GM23338 (cell line): ENCODE measurements around the gene INTS14. TPM values are rescaled to one million over a fixed set of nuclear protein-coding genes. Genes with fewer than 3 reads are reported as not detected.

Experiments used
- ATAC-seq: fragments of 200-7000 bp; cut with Tn5 transposase; 3 replicates; pipeline ENCODE4 v1.9.1; 2020
- DNase-seq: peaks from one replicate; pipeline ENCODE4 v3.0.0-alpha.2; 2015; ENCODE audit warnings: low spot score
- H2AFZ ChIP-seq: fragments of 200-600 bp; sonication (generic); 2 replicates; pipeline ENCODE4 v1.8.0; 2016; ENCODE audit warnings: antibody characterized with exemption, mild to moderate bottlenecking, moderate library complexity
- H3F3A ChIP-seq: fragments of 200-600 bp; sonication (generic); replicated peaks from 2 replicates; pipeline ENCODE4 v1.8.0; 2017; ENCODE audit warnings: antibody characterized with exemption, mixed run types, low read depth
- H3K27ac ChIP-seq: fragments of 200-600 bp; sonication (generic); 2 replicates; pipeline ENCODE4 v1.6.1; 2016; ENCODE audit warnings: low read depth
- H3K27me3 ChIP-seq: fragments of 200-600 bp; sonication (generic); 2 replicates; pipeline ENCODE4 v1.8.0; 2016; ENCODE audit warnings: mild to moderate bottlenecking, mixed run types, moderate library complexity; ENCODE audit not compliant: insufficient read depth
- H3K36me3 ChIP-seq: fragments of 200-600 bp; sonication (generic); 2 replicates; pipeline ENCODE4 v1.8.0; 2016; ENCODE audit warnings: mild to moderate bottlenecking; ENCODE audit not compliant: insufficient read depth
- H3K4me1 ChIP-seq: fragments of 200-600 bp; sonication (generic); 2 replicates; pipeline ENCODE4 v1.8.0; 2016; ENCODE audit warnings: mild to moderate bottlenecking, moderate library complexity; ENCODE audit not compliant: insufficient read depth
- H3K4me2 ChIP-seq: fragments of 200-600 bp; sonication (generic); 2 replicates; pipeline ENCODE4 v1.7.1; 2017; ENCODE audit warnings: mixed run types
- H3K4me3 ChIP-seq: fragments of 200-600 bp; sonication (generic); 2 replicates; pipeline ENCODE4 v1.6.1; 2016; ENCODE audit warnings: mixed run types
- H3K79me2 ChIP-seq: fragments of 200-600 bp; sonication (generic); replicated peaks from 2 replicates; pipeline ENCODE4 v1.8.0; 2017; ENCODE audit warnings: mild to moderate bottlenecking; ENCODE audit not compliant: insufficient read depth
- H3K9me2 ChIP-seq: fragments of 200-600 bp; sonication (generic); 2 replicates; pipeline ENCODE4 v1.8.0; 2017; ENCODE audit not compliant: insufficient read depth
- H4K20me1 ChIP-seq: fragments of 200-600 bp; sonication (generic); replicated peaks from 2 replicates; pipeline ENCODE4 v1.8.0; 2017; ENCODE audit warnings: mild to moderate bottlenecking; ENCODE audit not compliant: insufficient read depth
- H3K27ac Mint-ChIP-seq: 2 replicates; pipeline ENCODE4 v1.8.0; 2020; ENCODE audit warnings: inconsistent platforms, mild to moderate bottlenecking, moderate library complexity, mixed read lengths
- H3K27me3 Mint-ChIP-seq: 3 replicates; pipeline ENCODE4 v1.8.0; 2022; ENCODE audit warnings: low read depth, mild to moderate bottlenecking, moderate library complexity, mixed read lengths, inconsistent platforms; ENCODE audit not compliant: insufficient read depth, poor library complexity
- H3K36me3 Mint-ChIP-seq: 3 replicates; pipeline ENCODE4 v1.8.0; 2021; ENCODE audit warnings: low read depth, mild to moderate bottlenecking, inconsistent platforms, moderate library complexity, mixed read lengths
- H3K4me1 Mint-ChIP-seq: 3 replicates; pipeline ENCODE4 v1.8.0; 2020; ENCODE audit warnings: mild to moderate bottlenecking, inconsistent platforms, mixed read lengths
- H3K4me3 Mint-ChIP-seq: 3 replicates; pipeline ENCODE4 v1.8.0; 2021; ENCODE audit warnings: moderate library complexity, mild to moderate bottlenecking, inconsistent platforms, mixed read lengths
- H3K9me3 Mint-ChIP-seq: 3 replicates; pipeline ENCODE4 v1.8.0; 2020; ENCODE audit warnings: moderate library complexity, mild to moderate bottlenecking, inconsistent platforms, mixed read lengths
- CREB1 ChIP-seq: fragments of 250-450 bp; sonication (Bioruptor Pico); IDR thresholded peaks from 2 replicates; pipeline ENCODE4 v1.5.0; 2020; ENCODE audit warnings: low read depth, mild to moderate bottlenecking, moderate library complexity
- CTCF ChIP-seq, 2 experiments: fragments of 200-600 bp in 1 of 2; sonication (generic) in 1 of 2; conservative IDR thresholded peaks; 2 replicates each; pipeline versions ENCODE4 v1.5.1 to v1.6.1; 2016 to 2017; ENCODE audit warnings: antibody characterized with exemption in 2 of 2, low read depth in 2 of 2, mild to moderate bottlenecking in 2 of 2, moderate library complexity in 1 of 2
- ETS1 ChIP-seq: IDR thresholded peaks from 2 replicates; pipeline ENCODE4 v1.6.1; 2016; ENCODE audit warnings: antibody characterized with exemption
- EZH2 ChIP-seq: fragments of 200-600 bp; sonication (generic); IDR thresholded peaks from one replicate; pipeline ENCODE4 v1.8.0; 2017; ENCODE audit warnings: antibody characterized with exemption, mild to moderate bottlenecking, low read depth; ENCODE audit not compliant: unreplicated experiment
- EZH2phosphoT487 ChIP-seq: fragments of 200-600 bp; sonication (generic); IDR thresholded peaks from one replicate; pipeline ENCODE4 v1.8.1; 2018; ENCODE audit warnings: antibody characterized with exemption; ENCODE audit not compliant: unreplicated experiment
- JUNB ChIP-seq: IDR thresholded peaks from one replicate; pipeline ENCODE4 v1.6.1; 2016; ENCODE audit warnings: antibody characterized with exemption; ENCODE audit not compliant: unreplicated experiment
- NANOG ChIP-seq: IDR thresholded peaks from 2 replicates; pipeline ENCODE4 v1.6.1; 2016; ENCODE audit warnings: antibody characterized with exemption, borderline replicate concordance
- POLR2AphosphoS5 ChIP-seq: IDR thresholded peaks from 2 replicates; pipeline ENCODE4 v1.6.1; 2016; ENCODE audit warnings: antibody characterized with exemption, low read depth
- STAT1 ChIP-seq: IDR thresholded peaks from one replicate; pipeline ENCODE4 v1.6.1; 2016; ENCODE audit warnings: antibody characterized with exemption; ENCODE audit not compliant: unreplicated experiment
- ZNF114 ChIP-seq: fragments of 250-450 bp; sonication (Bioruptor Pico); IDR thresholded peaks from 2 replicates; pipeline ENCODE4 v1.5.0; 2020; ENCODE audit warnings: mild to moderate bottlenecking, moderate library complexity
- ZNF331 ChIP-seq: fragments of 250-450 bp; sonication (Bioruptor Pico); IDR thresholded peaks from 2 replicates; pipeline ENCODE4 v1.5.0; 2020; ENCODE audit warnings: low read depth, mild to moderate bottlenecking, moderate library complexity
- polyA plus RNA-seq: library from polyadenylated mRNA; unstranded; fragments of >200 nt; fragmentation: Nextera tagmentation; extraction: Ambion mirVana; gene quantifications from 2 replicates; pipeline ENCODE4 v1.2.1, GENCODE V29; 2016
- total RNA-seq: library from RNA; depleted of rRNA; stranded (reverse); fragments of >200 nt; shearing (Covaris generic); gene quantifications from 2 replicates; pipeline ENCODE4 v1.2.3, GENCODE V29; 2014
- TF ChIP-seq, protein P1 (sequence below): fragments of 250-450 bp; sonication (Bioruptor Pico); IDR thresholded peaks from 2 replicates; pipeline ENCODE4 v1.5.0; 2020; ENCODE audit warnings: mild to moderate bottlenecking, moderate library complexity
- TF ChIP-seq, protein P2 (sequence below): IDR thresholded peaks from one replicate; pipeline ENCODE4 v1.6.1; 2018; ENCODE audit warnings: antibody characterized with exemption; ENCODE audit not compliant: unreplicated experiment

INTS14 gene
- total and polyA plus RNA-seq, 2 experiments from 2014 or later = 15.2 to 37.7 TPM

DNA sequence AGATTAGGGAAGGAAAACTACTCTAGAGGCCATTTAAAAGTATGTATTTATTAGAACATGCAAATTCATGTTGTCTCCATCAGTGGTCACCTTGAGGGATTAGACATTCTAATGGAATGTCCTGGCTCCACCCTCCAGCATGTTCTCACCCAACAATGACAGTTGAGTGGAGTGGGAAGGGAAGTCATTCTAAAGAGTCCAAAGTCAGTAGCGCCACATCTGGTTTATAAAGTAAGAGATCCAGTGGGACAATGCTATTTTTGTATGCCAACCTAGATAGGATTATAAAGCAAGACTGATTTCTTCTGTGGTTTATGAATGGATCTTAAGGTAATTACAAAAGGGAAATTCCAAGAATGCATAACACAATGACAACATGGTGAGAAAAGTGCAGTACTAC is 44.1 kb upstream of the INTS14 start:
- H3K4me2 ChIP-seq = no peak overlapping the region
- ATAC-seq = no peak

More for the DNA sequence above, 44.1 kb upstream of the INTS14 start:
- Histone ChIP-seq H3K27ac (no peak overlapping the region), H3K36me3 (no peaks in the 10 kb centered on the region), H3K4me1 (no peaks in the 10 kb centered on the region), H3K79me2 (no peaks in the 10 kb centered on the region), H3F3A (no peaks in the 10 kb centered on the region), H4K20me1 (no peaks in the 10 kb centered on the region), H3K27me3 (no peaks in the 10 kb centered on the region), H2AFZ (no peak overlapping the region), H3K9me2 (no peaks in the 10 kb centered on the region), H3K4me3 (no peak overlapping the region)
- Mint-ChIP-seq H3K4me3 (no peak overlapping the region), H3K4me1 (0 out of 3 replicates have a peak, but pooled peaks cover 4% of the 10 kb centered on the region), H3K27me3 (no peaks in the 10 kb centered on the region), H3K27ac (no peak overlapping the region), H3K9me3 (no peaks in the 10 kb centered on the region), H3K36me3 (no peaks in the 10 kb centered on the region)
- DNase-seq = no peak
- TF ChIP-seq, protein P1, sequence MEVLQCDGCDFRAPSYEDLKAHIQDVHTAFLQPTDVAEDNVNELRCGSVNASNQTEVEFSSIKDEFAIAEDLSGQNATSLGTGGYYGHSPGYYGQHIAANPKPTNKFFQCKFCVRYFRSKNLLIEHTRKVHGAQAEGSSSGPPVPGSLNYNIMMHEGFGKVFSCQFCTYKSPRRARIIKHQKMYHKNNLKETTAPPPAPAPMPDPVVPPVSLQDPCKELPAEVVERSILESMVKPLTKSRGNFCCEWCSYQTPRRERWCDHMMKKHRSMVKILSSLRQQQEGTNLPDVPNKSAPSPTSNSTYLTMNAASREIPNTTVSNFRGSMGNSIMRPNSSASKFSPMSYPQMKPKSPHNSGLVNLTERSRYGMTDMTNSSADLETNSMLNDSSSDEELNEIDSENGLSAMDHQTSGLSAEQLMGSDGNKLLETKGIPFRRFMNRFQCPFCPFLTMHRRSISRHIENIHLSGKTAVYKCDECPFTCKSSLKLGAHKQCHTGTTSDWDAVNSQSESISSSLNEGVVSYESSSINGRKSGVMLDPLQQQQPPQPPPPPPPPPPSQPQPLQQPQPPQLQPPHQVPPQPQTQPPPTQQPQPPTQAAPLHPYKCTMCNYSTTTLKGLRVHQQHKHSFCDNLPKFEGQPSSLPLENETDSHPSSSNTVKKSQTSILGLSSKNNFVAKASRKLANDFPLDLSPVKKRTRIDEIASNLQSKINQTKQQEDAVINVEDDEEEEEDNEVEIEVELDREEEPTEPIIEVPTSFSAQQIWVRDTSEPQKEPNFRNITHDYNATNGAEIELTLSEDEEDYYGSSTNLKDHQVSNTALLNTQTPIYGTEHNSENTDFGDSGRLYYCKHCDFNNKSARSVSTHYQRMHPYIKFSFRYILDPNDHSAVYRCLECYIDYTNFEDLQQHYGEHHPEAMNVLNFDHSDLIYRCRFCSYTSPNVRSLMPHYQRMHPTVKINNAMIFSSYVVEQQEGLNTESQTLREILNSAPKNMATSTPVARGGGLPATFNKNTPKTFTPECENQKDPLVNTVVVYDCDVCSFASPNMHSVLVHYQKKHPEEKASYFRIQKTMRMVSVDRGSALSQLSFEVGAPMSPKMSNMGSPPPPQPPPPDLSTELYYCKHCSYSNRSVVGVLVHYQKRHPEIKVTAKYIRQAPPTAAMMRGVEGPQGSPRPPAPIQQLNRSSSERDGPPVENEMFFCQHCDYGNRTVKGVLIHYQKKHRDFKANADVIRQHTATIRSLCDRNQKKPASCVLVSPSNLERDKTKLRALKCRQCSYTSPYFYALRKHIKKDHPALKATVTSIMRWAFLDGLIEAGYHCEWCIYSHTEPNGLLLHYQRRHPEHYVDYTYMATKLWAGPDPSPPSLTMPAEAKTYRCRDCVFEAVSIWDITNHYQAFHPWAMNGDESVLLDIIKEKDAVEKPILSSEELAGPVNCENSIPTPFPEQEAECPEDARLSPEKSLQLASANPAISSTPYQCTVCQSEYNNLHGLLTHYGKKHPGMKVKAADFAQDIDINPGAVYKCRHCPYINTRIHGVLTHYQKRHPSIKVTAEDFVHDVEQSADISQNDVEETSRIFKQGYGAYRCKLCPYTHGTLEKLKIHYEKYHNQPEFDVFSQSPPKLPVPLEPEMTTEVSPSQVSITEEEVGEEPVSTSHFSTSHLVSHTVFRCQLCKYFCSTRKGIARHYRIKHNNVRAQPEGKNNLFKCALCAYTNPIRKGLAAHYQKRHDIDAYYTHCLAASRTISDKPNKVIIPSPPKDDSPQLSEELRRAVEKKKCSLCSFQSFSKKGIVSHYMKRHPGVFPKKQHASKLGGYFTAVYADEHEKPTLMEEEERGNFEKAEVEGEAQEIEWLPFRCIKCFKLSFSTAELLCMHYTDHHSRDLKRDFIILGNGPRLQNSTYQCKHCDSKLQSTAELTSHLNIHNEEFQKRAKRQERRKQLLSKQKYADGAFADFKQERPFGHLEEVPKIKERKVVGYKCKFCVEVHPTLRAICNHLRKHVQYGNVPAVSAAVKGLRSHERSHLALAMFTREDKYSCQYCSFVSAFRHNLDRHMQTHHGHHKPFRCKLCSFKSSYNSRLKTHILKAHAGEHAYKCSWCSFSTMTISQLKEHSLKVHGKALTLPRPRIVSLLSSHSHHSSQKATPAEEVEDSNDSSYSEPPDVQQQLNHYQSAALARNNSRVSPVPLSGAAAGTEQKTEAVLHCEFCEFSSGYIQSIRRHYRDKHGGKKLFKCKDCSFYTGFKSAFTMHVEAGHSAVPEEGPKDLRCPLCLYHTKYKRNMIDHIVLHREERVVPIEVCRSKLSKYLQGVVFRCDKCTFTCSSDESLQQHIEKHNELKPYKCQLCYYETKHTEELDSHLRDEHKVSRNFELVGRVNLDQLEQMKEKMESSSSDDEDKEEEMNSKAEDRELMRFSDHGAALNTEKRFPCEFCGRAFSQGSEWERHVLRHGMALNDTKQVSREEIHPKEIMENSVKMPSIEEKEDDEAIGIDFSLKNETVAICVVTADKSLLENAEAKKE (CRISPR knock-in tag) = no peak
- no peak for TF ChIP-seq NANOG
- TF ChIP-seq ZNF331 (CRISPR knock-in tag) = no peak
- no peak for TF ChIP-seq EZH2
- no peak for TF ChIP-seq POLR2AphosphoS5
- no peak for TF ChIP-seq JUNB
- TF ChIP-seq ETS1 = no peak
- TF ChIP-seq ZNF114 (CRISPR knock-in tag) = no peak
- no peak for TF ChIP-seq CREB1 (CRISPR knock-in tag)
- TF ChIP-seq CTCF (conservative IDR thresholded peaks at IDR 0.05; ENCODE audit: low read depth in 2 of 2) = no peak
- TF ChIP-seq EZH2phosphoT487 = no peak
- TF ChIP-seq STAT1 = no peak
- TF ChIP-seq, protein P2, sequence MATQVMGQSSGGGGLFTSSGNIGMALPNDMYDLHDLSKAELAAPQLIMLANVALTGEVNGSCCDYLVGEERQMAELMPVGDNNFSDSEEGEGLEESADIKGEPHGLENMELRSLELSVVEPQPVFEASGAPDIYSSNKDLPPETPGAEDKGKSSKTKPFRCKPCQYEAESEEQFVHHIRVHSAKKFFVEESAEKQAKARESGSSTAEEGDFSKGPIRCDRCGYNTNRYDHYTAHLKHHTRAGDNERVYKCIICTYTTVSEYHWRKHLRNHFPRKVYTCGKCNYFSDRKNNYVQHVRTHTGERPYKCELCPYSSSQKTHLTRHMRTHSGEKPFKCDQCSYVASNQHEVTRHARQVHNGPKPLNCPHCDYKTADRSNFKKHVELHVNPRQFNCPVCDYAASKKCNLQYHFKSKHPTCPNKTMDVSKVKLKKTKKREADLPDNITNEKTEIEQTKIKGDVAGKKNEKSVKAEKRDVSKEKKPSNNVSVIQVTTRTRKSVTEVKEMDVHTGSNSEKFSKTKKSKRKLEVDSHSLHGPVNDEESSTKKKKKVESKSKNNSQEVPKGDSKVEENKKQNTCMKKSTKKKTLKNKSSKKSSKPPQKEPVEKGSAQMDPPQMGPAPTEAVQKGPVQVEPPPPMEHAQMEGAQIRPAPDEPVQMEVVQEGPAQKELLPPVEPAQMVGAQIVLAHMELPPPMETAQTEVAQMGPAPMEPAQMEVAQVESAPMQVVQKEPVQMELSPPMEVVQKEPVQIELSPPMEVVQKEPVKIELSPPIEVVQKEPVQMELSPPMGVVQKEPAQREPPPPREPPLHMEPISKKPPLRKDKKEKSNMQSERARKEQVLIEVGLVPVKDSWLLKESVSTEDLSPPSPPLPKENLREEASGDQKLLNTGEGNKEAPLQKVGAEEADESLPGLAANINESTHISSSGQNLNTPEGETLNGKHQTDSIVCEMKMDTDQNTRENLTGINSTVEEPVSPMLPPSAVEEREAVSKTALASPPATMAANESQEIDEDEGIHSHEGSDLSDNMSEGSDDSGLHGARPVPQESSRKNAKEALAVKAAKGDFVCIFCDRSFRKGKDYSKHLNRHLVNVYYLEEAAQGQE = no peak
